ENCODE measurements around the gene FOSL1.
A peak's percentile ranks its signal among the peaks of the same experiment; 100 is the strongest.
"Not testable (repeated sequence)": the region's sequence is repeated elsewhere in the genome, so short reads cannot be mapped to it uniquely, and the experiment has no call there.

FOSL1 gene

GRCh38 chr11:65895482-65895981, 4.7 kb downstream of the FOSL1 start:
- no peak overlapping the region for H3K4me3 ChIP-seq (IDR thresholded peaks at IDR 0.05; ENCODE audit: insufficient read depth, low read depth, low read length)
- H3K27ac ChIP-seq = no peak overlapping the region
- H3K27me3 ChIP-seq (ENCODE audit: insufficient read depth, low read depth) = no peaks in the 10 kb centered on the region
- H3K9ac ChIP-seq = no peak overlapping the region
- no peak overlapping the region for H2AFZ ChIP-seq (ENCODE audit: low read depth)
- peaks cover 14% of the 10 kb centered on the region for H3K4me1 ChIP-seq (ENCODE audit: low read depth, poor library complexity, severe bottlenecking)
- TF ChIP-seq CTCF (conservative IDR thresholded peaks at IDR 0.05; ENCODE audit: low read depth, low read length) = no peak
- no peaks in the 10 kb centered on the region for H4K20me1 ChIP-seq (ENCODE audit: insufficient read depth)
- no peak overlapping the region for H3K4me2 ChIP-seq
- H3K36me3 ChIP-seq (ENCODE audit: insufficient read depth) = no peaks in the 10 kb centered on the region
- H3K79me2 ChIP-seq (ENCODE audit: insufficient read depth, low read depth) = peaks cover 18% of the 10 kb centered on the region

- H3K36me3 ChIP-seq (ENCODE audit: insufficient read depth) = no peaks in the 10 kb centered on the region
- no peak overlapping the region for H3K9ac ChIP-seq
- H3K27ac ChIP-seq = no peak overlapping the region
- H3K27me3 ChIP-seq (ENCODE audit: insufficient read depth, low read depth) = no peaks in the 10 kb centered on the region
- no peak overlapping the region for H3K4me2 ChIP-seq
- no peak overlapping the region for H3K4me3 ChIP-seq (IDR thresholded peaks at IDR 0.05; ENCODE audit: insufficient read depth, low read depth, low read length)
- no peak for TF ChIP-seq CTCF (conservative IDR thresholded peaks at IDR 0.05; ENCODE audit: low read depth, low read length)
- H4K20me1 ChIP-seq (ENCODE audit: insufficient read depth) = no peaks in the 10 kb centered on the region
- peaks cover 18% of the 10 kb centered on the region for H3K79me2 ChIP-seq (ENCODE audit: insufficient read depth, low read depth)
- peaks cover 24% of the 10 kb centered on the region for H3K4me1 ChIP-seq (ENCODE audit: low read depth, poor library complexity, severe bottlenecking)
- no peak overlapping the region for H2AFZ ChIP-seq (ENCODE audit: low read depth)
These were observed 6.1 kb downstream of the FOSL1 start for GRCh38 chr11:65894034-65894591.

GRCh38 chr11:65892661-65893317, 7.4 kb downstream of the FOSL1 start:
- H3K4me1 ChIP-seq (ENCODE audit: low read depth, poor library complexity, severe bottlenecking) = peaks cover 30% of the 10 kb centered on the region

GRCh38 chr11:65892137-65892540, 8.0 kb downstream of the FOSL1 start:
- peaks cover 25% of the 10 kb centered on the region for H3K79me2 ChIP-seq (ENCODE audit: insufficient read depth, low read depth)
- H3K4me3 ChIP-seq (IDR thresholded peaks at IDR 0.05; ENCODE audit: insufficient read depth, low read depth, low read length); H3K36me3 ChIP-seq (ENCODE audit: insufficient read depth); H4K20me1 ChIP-seq (ENCODE audit: insufficient read depth); H3K27me3 ChIP-seq (ENCODE audit: insufficient read depth, low read depth); H2AFZ ChIP-seq (ENCODE audit: low read depth): not testable (repeated sequence)
- H3K27ac ChIP-seq = peak overlapping the region; percentile 86; the same call in 1 of the 2 replicates
- peaks cover 36% of the 10 kb centered on the region for H3K4me1 ChIP-seq (ENCODE audit: low read depth, poor library complexity, severe bottlenecking)
- H3K4me2 ChIP-seq = peak overlapping the region; percentile 95
- peak overlapping the region; percentile 95; the same call in 1 of the 2 replicates for H3K9ac ChIP-seq

More at GRCh38 chr11:65892661-65893317, 7.4 kb downstream of the FOSL1 start:
- no peak overlapping the region for H2AFZ ChIP-seq (ENCODE audit: low read depth)
- H3K27me3 ChIP-seq (ENCODE audit: insufficient read depth, low read depth) = no peaks in the 10 kb centered on the region
- TF ChIP-seq CTCF (conservative IDR thresholded peaks at IDR 0.05; ENCODE audit: low read depth, low read length) = no peak
- H3K4me2 ChIP-seq = peak overlapping the region; percentile 95; the same call in 1 of the 2 replicates
- peaks cover 19% of the 10 kb centered on the region for H3K79me2 ChIP-seq (ENCODE audit: insufficient read depth, low read depth)
- no peak overlapping the region for H3K4me3 ChIP-seq (IDR thresholded peaks at IDR 0.05; ENCODE audit: insufficient read depth, low read depth, low read length)
- H4K20me1 ChIP-seq (ENCODE audit: insufficient read depth) = no peaks in the 10 kb centered on the region
- H3K27ac ChIP-seq = no peak overlapping the region
- no peak overlapping the region; the same call in 1 of the 2 replicates for H3K9ac ChIP-seq
- H3K36me3 ChIP-seq (ENCODE audit: insufficient read depth) = no peaks in the 10 kb centered on the region
